ENCODE results near the gene HSPG2.

DNA sequence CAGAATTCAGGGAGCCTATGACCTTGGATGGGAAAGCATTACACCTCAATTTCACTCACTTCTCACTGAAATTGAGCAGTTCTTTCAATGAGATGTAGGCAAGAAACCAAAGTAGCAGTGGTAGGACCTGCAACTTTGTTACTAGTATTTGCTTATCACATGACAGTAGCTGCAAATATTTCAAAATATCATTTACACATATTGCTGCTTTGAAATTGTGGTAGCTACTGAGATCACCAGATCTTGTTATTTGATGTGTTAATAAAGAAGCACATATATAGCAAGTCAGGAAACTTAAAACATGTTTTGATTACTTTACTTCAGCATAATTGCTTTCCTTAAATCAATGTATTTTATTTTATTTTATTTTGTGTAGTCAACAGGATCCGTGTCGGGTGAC is 112.2 kb downstream of the HSPG2 start:
- TF ChIP-seq POLR2H (tag; IDR thresholded peaks at IDR 0.05; ENCODE audit: low read depth), result no peak
- no peak for TF ChIP-seq RFX1 (IDR thresholded peaks at IDR 0.05)
- no peak for TF ChIP-seq RAD21 (CRISPR knock-in tag; conservative IDR thresholded peaks at IDR 0.05 in 1 of 2, IDR thresholded peaks at IDR 0.05 in 1 of 2)
- no peak for TF ChIP-seq TCF7L2 (IDR thresholded peaks at IDR 0.05; ENCODE audit: low read depth, low read length)
